OCI-LY7 (cell line): ENCODE measurements around the gene TMEM132E.

Experiments used
- CTCF ChIP-seq: fragments of 200-600 bp; sonication (generic); conservative IDR thresholded peaks from 2 replicates; pipeline ENCODE4 v1.5.1; 2014; ENCODE audit warnings: mild to moderate bottlenecking, antibody characterized with exemption, low read length, moderate library complexity, mixed read lengths
- EZH2phosphoT487 ChIP-seq: fragments of 200-600 bp; sonication (generic); IDR thresholded peaks from 2 replicates; pipeline ENCODE4 v1.6.1; 2018; ENCODE audit warnings: low read depth, borderline replicate concordance, mild to moderate bottlenecking, mixed run types, antibody characterized with exemption, low read length, moderate library complexity, mixed read lengths

DNA sequence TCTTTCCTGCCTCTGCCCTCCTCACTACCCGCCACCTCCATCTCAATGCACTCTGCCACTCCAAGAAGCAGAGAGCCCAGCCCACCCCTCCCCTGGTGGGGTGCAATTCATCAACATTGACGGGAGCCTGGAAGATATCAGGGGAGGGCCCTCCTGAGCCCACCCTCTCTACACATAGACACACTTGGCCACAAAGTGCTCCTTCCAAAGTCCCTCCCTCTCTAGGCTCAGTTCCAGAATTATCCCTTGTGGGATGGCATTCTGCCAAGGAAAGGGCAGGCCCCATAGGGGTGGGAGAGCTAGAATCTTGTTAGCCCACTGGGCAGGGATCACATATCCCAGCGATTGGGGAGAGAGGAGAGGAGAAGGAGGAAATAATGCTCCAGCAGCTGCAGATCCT, 66.2 kb downstream of the TMEM132E start:
- TF ChIP-seq CTCF, result no peak
- TF ChIP-seq EZH2phosphoT487, result no peak
